ENCODE results near the gene LIPC. TPM values are rescaled to one million over a fixed set of nuclear protein-coding genes. Genes with fewer than 3 reads are reported as not detected.

Gene LIPC
- total RNA-seq, 2 donors from 2014 or later, result 0.52 to 0.59 TPM

GRCh38 chr15:58452775-58453174 is 21.0 kb downstream of the LIPC start:
- Histone ChIP-seq H3K27me3 (no peaks in the 10 kb centered on the region), H3K4me1 (peaks cover 0 to 10% of the 10 kb centered on the region in 2 donors), H3K9me3 (no peaks in the 10 kb centered on the region), H3K27ac (no peak overlapping the region), H3K4me3 (no peak overlapping the region), H3K36me3 (no peaks in the 10 kb centered on the region)
- TF ChIP-seq CTCF (IDR thresholded peaks at IDR 0.05), result no peak
- DNase-seq (ENCODE audit: low spot score), result no peak

GRCh38 chr15:58453931-58454793 is 22.4 kb downstream of the LIPC start:
- DNase-seq (ENCODE audit: low spot score), result no peak
- no peak for TF ChIP-seq CTCF (IDR thresholded peaks at IDR 0.05)
- Histone ChIP-seq H3K9me3 (no peaks in the 10 kb centered on the region), H3K27ac (no peak overlapping the region), H3K4me1 (peaks cover 0 to 19% of the 10 kb centered on the region in 2 donors), H3K36me3 (no peaks in the 10 kb centered on the region), H3K4me3 (no peak overlapping the region), H3K27me3 (no peaks in the 10 kb centered on the region)

GRCh38 chr15:58454950-58455401 is 23.2 kb downstream of the LIPC start:
- Histone ChIP-seq H3K36me3 (no peaks in the 10 kb centered on the region), H3K27ac (no peak overlapping the region), H3K4me3 (no peak overlapping the region), H3K27me3 (no peaks in the 10 kb centered on the region), H3K4me1 (peaks cover 0 to 26% of the 10 kb centered on the region in 2 donors), H3K9me3 (no peaks in the 10 kb centered on the region)
- TF ChIP-seq CTCF (IDR thresholded peaks at IDR 0.05), result no peak
- no peak for DNase-seq (ENCODE audit: low spot score)

GRCh38 chr15:58457466-58457965 is 25.7 kb downstream of the LIPC start:
- Histone ChIP-seq H3K27me3 (no peaks in the 10 kb centered on the region), H3K4me1 (peaks cover 0 to 26% of the 10 kb centered on the region in 2 donors), H3K9me3 (no peaks in the 10 kb centered on the region), H3K27ac (no peak overlapping the region), H3K4me3 (no peak overlapping the region), H3K36me3 (no peaks in the 10 kb centered on the region)
- no peak for TF ChIP-seq CTCF (IDR thresholded peaks at IDR 0.05)
- no peak for DNase-seq (ENCODE audit: low spot score)

GRCh38 chr15:58458076-58458475 is 26.3 kb downstream of the LIPC start:
- Histone ChIP-seq H3K9me3 (no peaks in the 10 kb centered on the region), H3K27me3 (no peaks in the 10 kb centered on the region), H3K4me3 (no peak overlapping the region), H3K4me1 (peaks cover 0 to 26% of the 10 kb centered on the region in 2 donors), H3K36me3 (no peaks in the 10 kb centered on the region), H3K27ac (peak overlapping the region; percentile 27 to 62)
- no peak for TF ChIP-seq CTCF (IDR thresholded peaks at IDR 0.05)
- DNase-seq (ENCODE audit: low spot score), result no peak

Data from right atrium auricular region (tissue), 2 donors.